Measurements from ENCODE around the gene ZNF296. TPM values are rescaled to one million over a fixed set of nuclear protein-coding genes. Genes with fewer than 3 reads are reported as not detected.

Gene ZNF296
- total RNA-seq, 1 experiment from 2014 or later = 9.2 TPM

GRCh38 chr19:45025264-45025663, 51.0 kb downstream of the ZNF296 start (continued):
- no peak for TF ChIP-seq EZH2 (IDR thresholded peaks at IDR 0.05)
- no peak for TF ChIP-seq EGR1 (IDR thresholded peaks at IDR 0.05; ENCODE audit: low read depth)
- TF ChIP-seq, protein P1, sequence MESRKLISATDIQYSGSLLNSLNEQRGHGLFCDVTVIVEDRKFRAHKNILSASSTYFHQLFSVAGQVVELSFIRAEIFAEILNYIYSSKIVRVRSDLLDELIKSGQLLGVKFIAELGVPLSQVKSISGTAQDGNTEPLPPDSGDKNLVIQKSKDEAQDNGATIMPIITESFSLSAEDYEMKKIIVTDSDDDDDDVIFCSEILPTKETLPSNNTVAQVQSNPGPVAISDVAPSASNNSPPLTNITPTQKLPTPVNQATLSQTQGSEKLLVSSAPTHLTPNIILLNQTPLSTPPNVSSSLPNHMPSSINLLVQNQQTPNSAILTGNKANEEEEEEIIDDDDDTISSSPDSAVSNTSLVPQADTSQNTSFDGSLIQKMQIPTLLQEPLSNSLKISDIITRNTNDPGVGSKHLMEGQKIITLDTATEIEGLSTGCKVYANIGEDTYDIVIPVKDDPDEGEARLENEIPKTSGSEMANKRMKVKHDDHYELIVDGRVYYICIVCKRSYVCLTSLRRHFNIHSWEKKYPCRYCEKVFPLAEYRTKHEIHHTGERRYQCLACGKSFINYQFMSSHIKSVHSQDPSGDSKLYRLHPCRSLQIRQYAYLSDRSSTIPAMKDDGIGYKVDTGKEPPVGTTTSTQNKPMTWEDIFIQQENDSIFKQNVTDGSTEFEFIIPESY (IDR thresholded peaks at IDR 0.05; ENCODE audit: extremely low read depth, insufficient replicate concordance, low read length) = no peak
- TF ChIP-seq, protein P2, sequence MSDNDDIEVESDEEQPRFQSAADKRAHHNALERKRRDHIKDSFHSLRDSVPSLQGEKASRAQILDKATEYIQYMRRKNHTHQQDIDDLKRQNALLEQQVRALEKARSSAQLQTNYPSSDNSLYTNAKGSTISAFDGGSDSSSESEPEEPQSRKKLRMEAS (IDR thresholded peaks at IDR 0.05) = no peak
- TF ChIP-seq FOSL1 (IDR thresholded peaks at IDR 0.05; ENCODE audit: low read depth) = no peak
- TF ChIP-seq, protein P3, sequence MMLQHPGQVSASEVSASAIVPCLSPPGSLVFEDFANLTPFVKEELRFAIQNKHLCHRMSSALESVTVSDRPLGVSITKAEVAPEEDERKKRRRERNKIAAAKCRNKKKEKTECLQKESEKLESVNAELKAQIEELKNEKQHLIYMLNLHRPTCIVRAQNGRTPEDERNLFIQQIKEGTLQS (IDR thresholded peaks at IDR 0.05) = no peak
- TF ChIP-seq CEBPB (IDR thresholded peaks at IDR 0.05; ENCODE audit: low read depth) = no peak
- no peak for TF ChIP-seq SP1 (IDR thresholded peaks at IDR 0.05; ENCODE audit: low read depth)
- no peak for TF ChIP-seq JUND (IDR thresholded peaks at IDR 0.05)
- TF ChIP-seq ELF1 (IDR thresholded peaks at IDR 0.05; ENCODE audit: borderline replicate concordance, low read depth) = no peak
- TF ChIP-seq POLR2A (IDR thresholded peaks at IDR 0.05; ENCODE audit: borderline replicate concordance, extremely low read depth, insufficient read depth, insufficient read length) = no peak
- TF ChIP-seq POLR2AphosphoS5 (IDR thresholded peaks at IDR 0.05; ENCODE audit: low read depth, low read length) = no peak
- TF ChIP-seq ZNF274 (IDR thresholded peaks at IDR 0.05; ENCODE audit: low read depth, low read length) = no peak
- TF ChIP-seq RAD21 (IDR thresholded peaks at IDR 0.05; ENCODE audit: low read depth) = no peak

DNA sequence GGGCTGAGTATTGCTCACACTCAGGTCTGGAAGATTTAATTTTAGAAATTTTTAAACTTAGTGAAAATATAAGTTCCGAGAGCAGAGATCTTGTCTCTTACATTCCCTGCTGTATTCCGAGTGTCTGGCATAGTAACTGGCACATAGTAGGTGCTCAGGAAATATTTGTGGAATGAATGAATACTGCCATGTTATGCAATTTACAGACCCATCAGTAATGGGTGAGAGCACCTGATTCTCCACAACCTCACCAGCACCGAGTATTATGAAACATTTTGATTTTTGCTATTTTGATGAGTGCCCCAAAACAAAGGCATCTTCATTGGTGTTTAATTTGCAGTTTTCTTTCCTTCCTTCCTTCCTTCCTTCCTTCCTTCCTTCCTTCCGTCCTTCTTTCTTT, 53.2 kb downstream of the ZNF296 start:
- Histone ChIP-seq H3K9me2 (ENCODE audit: insufficient read depth) (no peaks in the 10 kb centered on the region), H4K20me1 (ENCODE audit: insufficient read depth) (no peaks in the 10 kb centered on the region), H3K79me2 (ENCODE audit: insufficient read depth, low read length) (no peaks in the 10 kb centered on the region), H3K27ac (ENCODE audit: low read depth, low read length) (no peak overlapping the region), H3K4me2 (ENCODE audit: low read length) (no peak overlapping the region), H3K4me3 (replicated peaks in 1 of 2; ENCODE audit: low read depth in 1 of 2, low read length in 2 of 2) (no peak overlapping the region), H3K36me3 (ENCODE audit: control insufficient read depth in 1 of 2, insufficient read depth in 2 of 2, low read length in 2 of 2) (no peaks in the 10 kb centered on the region), H3K9me3 (ENCODE audit: control insufficient read depth in 1 of 2, insufficient read depth in 1 of 2, low read depth in 1 of 2, low read length in 2 of 2) (no peaks in the 10 kb centered on the region), H3K9ac (ENCODE audit: low read length) (no peak overlapping the region), H3K4me1 (ENCODE audit: control insufficient read depth in 1 of 2, insufficient read depth in 2 of 2, low read length in 2 of 2) (peaks cover 0 to 7% of the 10 kb centered on the region in 2 experiments; a peak in 1 of 4 replicates), H3K27me3 (ENCODE audit: insufficient read depth, low read length) (no peaks in the 10 kb centered on the region), H2AFZ (ENCODE audit: low read depth, low read length, poor library complexity, severe bottlenecking) (no peak overlapping the region)
- ChIA-PET POLR2A (no interaction called here), CTCF (no interaction called here), RAD21 (ENCODE audit: low non-redundant PET in 1 of 2, low total read pairs in 2 of 2, uncharacterized antibody in 2 of 2, unreplicated experiment in 2 of 2) (no interaction called here)
- intact Hi-C loops (cut with micrococcal nuclease) = no loop called here
- ATAC-seq = no peak
- TF ChIP-seq CTCF (IDR thresholded peaks at IDR 0.05 in 2 of 3, conservative IDR thresholded peaks at IDR 0.05 in 1 of 3; ENCODE audit: borderline replicate concordance in 1 of 3, insufficient read depth in 1 of 3, low read depth in 2 of 3, low read length in 2 of 3) = no peak
- no peak for TF ChIP-seq RAD21 (IDR thresholded peaks at IDR 0.05; ENCODE audit: low read depth)
- TF ChIP-seq POLR2A (IDR thresholded peaks at IDR 0.05; ENCODE audit: borderline replicate concordance, extremely low read depth, insufficient read depth, insufficient read length) = no peak
- no peak for TF ChIP-seq YY1 (IDR thresholded peaks at IDR 0.05; ENCODE audit: extremely low read depth, insufficient replicate concordance, low read depth, low read length)
- no peak for TF ChIP-seq SRF (IDR thresholded peaks at IDR 0.05; ENCODE audit: low read depth)
- TF ChIP-seq FOSL1 (IDR thresholded peaks at IDR 0.05; ENCODE audit: low read depth) = no peak
- TF ChIP-seq ELF1 (IDR thresholded peaks at IDR 0.05; ENCODE audit: borderline replicate concordance, low read depth) = no peak
- no peak for TF ChIP-seq SP1 (IDR thresholded peaks at IDR 0.05; ENCODE audit: low read depth)
- TF ChIP-seq, protein P1 (IDR thresholded peaks at IDR 0.05; ENCODE audit: extremely low read depth, insufficient replicate concordance, low read length) = no peak
- TF ChIP-seq ZNF274 (IDR thresholded peaks at IDR 0.05; ENCODE audit: low read depth, low read length) = no peak
- no peak for TF ChIP-seq CEBPB (IDR thresholded peaks at IDR 0.05; ENCODE audit: low read depth)
- TF ChIP-seq, protein P3 (IDR thresholded peaks at IDR 0.05) = no peak
- no peak for TF ChIP-seq EZH2phosphoT487 (IDR thresholded peaks at IDR 0.05; ENCODE audit: borderline replicate concordance)
- no peak for DNase-seq (ENCODE audit: low read depth, low spot score)
- no TSS peak for BruUV-seq (replicated peaks)

Measured in HCT116 (cell line).